ENCODE measurements around the gene TSPAN15. TPM values are rescaled to one million over a fixed set of nuclear protein-coding genes. Genes with fewer than 3 reads are reported as not detected.

Gene TSPAN15
- total and polyA plus RNA-seq, 2 of the 4 experiments (the other 2 are of a cell fraction) = 0.48 TPM; not detected in 1

DNA sequence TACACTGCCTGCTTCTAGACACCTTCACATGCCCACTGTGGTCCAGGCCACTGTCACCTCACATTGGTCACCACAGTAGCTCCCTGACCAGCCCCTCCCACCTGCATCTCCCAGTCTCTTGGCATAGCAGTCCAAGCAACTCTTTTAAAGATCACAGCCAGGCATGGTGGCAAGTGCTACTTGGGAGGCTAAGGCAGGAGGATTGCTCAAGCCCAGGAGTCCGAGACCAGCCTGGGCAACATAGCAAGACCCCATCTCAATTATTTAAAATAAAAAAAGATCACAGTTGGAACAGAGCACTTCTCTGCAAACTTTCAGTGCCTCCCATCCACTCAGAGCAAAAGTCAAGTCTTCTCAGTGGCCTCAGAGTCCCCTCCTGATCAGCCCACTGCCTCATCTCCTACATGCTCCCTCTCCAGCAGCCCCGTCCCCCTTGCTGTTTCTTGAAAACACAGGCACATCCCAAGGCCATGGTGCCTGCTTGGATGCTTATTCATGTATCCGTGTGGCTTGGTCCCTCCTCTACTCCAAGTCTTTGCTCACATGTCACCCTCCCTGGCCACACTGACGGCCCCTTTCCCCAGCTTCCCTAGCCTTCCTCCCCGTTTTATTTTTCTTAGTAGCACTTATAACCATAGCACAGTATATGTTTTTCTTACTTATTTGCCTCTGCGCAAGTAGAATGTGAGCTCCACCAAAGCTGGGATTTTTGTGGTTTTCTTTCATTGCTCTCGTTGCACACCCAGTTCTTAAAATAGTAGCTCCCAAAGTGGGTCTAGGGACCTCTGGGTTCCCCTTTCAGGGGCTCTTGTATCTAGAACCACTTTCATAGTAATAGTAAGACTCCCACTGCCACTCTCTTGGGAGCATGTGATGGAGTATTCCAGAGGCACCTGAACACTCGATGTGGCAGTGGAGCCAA lies 19.5 kb downstream of the TSPAN15 start (continued):
- no peak for TF ChIP-seq CEBPB (IDR thresholded peaks at IDR 0.05; ENCODE audit: low read depth, low read length)

- Histone ChIP-seq H4K8ac (ENCODE audit: low read depth in 2 of 2, low read length in 2 of 2) (no peak overlapping the region), H2BK5ac (ENCODE audit: low read depth, low read length, poor library complexity, severe bottlenecking) (no peak overlapping the region), H2BK15ac (ENCODE audit: low read depth, low read length) (no peak overlapping the region), H3K14ac (replicated peaks; ENCODE audit: low read depth, low read length) (no peak overlapping the region), H4K5ac (ENCODE audit: low read depth, low read length) (no peak overlapping the region), H2AK9ac (replicated peaks; ENCODE audit: low read depth, low read length, poor library complexity) (peak overlapping the region; percentile 5), H3K9me1 (ENCODE audit: insufficient read depth, low read length) (peaks cover 9% of the 10 kb centered on the region), H2AFZ (replicated peaks; ENCODE audit: low read length, poor library complexity) (peak overlapping the region; percentile 24), H4K20me1 (ENCODE audit: insufficient read depth, low read length) (no peaks in the 10 kb centered on the region), H3K4ac (ENCODE audit: low read depth, low read length) (no peak overlapping the region), H4K91ac (ENCODE audit: insufficient read depth, low read depth, low read length) (no peak overlapping the region), H3K79me1 (ENCODE audit: low read depth in 1 of 2, low read length in 2 of 2) (no peaks in the 10 kb centered on the region), H3K4me1 (ENCODE audit: control insufficient read depth, insufficient read depth, low read length) (peaks cover 8% of the 10 kb centered on the region), H3K27ac (ENCODE audit: insufficient read depth, low read length) (no peak overlapping the region), H3K4me2 (ENCODE audit: low read depth, low read length) (no peak overlapping the region), H3K56ac (ENCODE audit: extremely low read depth, insufficient read depth, low read length) (no peak overlapping the region), H3K9me3 (ENCODE audit: control insufficient read depth, insufficient read depth, low read length) (no peaks in the 10 kb centered on the region), H2BK20ac (ENCODE audit: low read depth, low read length) (no peak overlapping the region), H3K9ac (ENCODE audit: low read depth, low read length) (no peak overlapping the region), H2AK5ac (ENCODE audit: low read depth, low read length) (no peak overlapping the region), H3K23ac (ENCODE audit: low read depth, low read length) (no peak overlapping the region), H3K18ac (ENCODE audit: low read depth, low read length) (no peak overlapping the region), H3K4me3 (ENCODE audit: insufficient read depth, low read depth, low read length) (no peak overlapping the region), H2BK120ac (ENCODE audit: low read depth, low read length) (no peak overlapping the region), H3K36me3 (ENCODE audit: control insufficient read depth, insufficient read depth, low read length) (no peaks in the 10 kb centered on the region), H3K27me3 (ENCODE audit: control insufficient read depth, insufficient read depth, low read length) (peaks cover 43% of the 10 kb centered on the region)
- intact Hi-C loops (cut with micrococcal nuclease) = no loop called here
- BruUV-seq (replicated peaks) = no TSS peak
- ATAC-seq (ENCODE audit: low read depth) (no peak), DNase-seq (no peak)
- 11% methylated on average over 1 of the region's 4 CpGs; no CpG with 5 or more reads in 1 of the 2 experiments for WGBS, 2 experiments (ENCODE audit: extremely low coverage in 2 of 2, insufficient read length in 1 of 2)
- POLR2A ChIA-PET (ENCODE audit: unreplicated experiment) = no interaction called here
- no peak for TF ChIP-seq MXI1 (IDR thresholded peaks at IDR 0.05; ENCODE audit: borderline replicate concordance, low read depth, low read length)
- CTCF ChIA-PET = interaction anchor here (0.6 kb wide), 1 partner anchor 23 kb away, joined by 3 read pairs; no protein-coding TSS in a partner anchor
- dilution Hi-C loops (cut with HindIII; ENCODE audit: low sequenced_read_pairs, unreplicated experiment) = no loop called here
- in situ Hi-C loops (cut with MboI; ENCODE audit: low sequenced_read_pairs) = no loop called here
Observed at GRCh38 chr10:69472142-69472541, 20.9 kb downstream of the TSPAN15 start.
